Lung (tissue), 10 donors: ENCODE data around the gene ZNG1B. TPM values are rescaled to one million over a fixed set of nuclear protein-coding genes. Genes with fewer than 3 reads are reported as not detected.
A peak's percentile ranks its signal among the peaks of the same experiment; 100 is the strongest.
"Not testable (repeated sequence)": the region's sequence is repeated elsewhere in the genome, so short reads cannot be mapped to it uniquely, and the experiment has no call there.

ENCODE experiments used
- ATAC-seq: fragments of 200-7000 bp; cut with Tn5 transposase; one replicate; pipeline ENCODE4 v1.9.1; 2020; ENCODE audit warnings: moderate number of reproducible peaks; ENCODE audit not compliant: insufficient read depth, low FRiP score
- DNase-seq, 3 donors: peaks; one replicate each; pipeline ENCODE4 v3.0.0-alpha.2; 2013 to 2017
- H3K27ac ChIP-seq, 2 donors: one replicate each; pipeline ENCODE4 v1.5.1; 2013; ENCODE audit warnings: mild to moderate bottlenecking in 2 of 2, moderate library complexity in 2 of 2, control low read depth in 1 of 2, inconsistent platforms in 1 of 2, low read depth in 1 of 2, low read length in 1 of 2
- H3K27me3 ChIP-seq, 3 donors: one replicate each; pipeline ENCODE4 v1.5.1; 2013; ENCODE audit warnings: low read length in 2 of 3; ENCODE audit not compliant: control insufficient read depth in 3 of 3, insufficient read depth in 3 of 3
- H3K36me3 ChIP-seq, 4 donors: one replicate each; pipeline ENCODE4 v1.5.1; 2013; ENCODE audit warnings: low read length in 4 of 4, mild to moderate bottlenecking in 1 of 4, moderate library complexity in 1 of 4; ENCODE audit not compliant: control insufficient read depth in 4 of 4, insufficient read depth in 4 of 4
- H3K4me1 ChIP-seq, 5 donors: one replicate each; pipeline ENCODE4 v1.5.1; 2013; ENCODE audit warnings: low read length in 5 of 5, mild to moderate bottlenecking in 2 of 5, moderate library complexity in 1 of 5; ENCODE audit not compliant: control insufficient read depth in 5 of 5, insufficient read depth in 5 of 5
- H3K4me3 ChIP-seq: one replicate; pipeline ENCODE4 v1.5.1; 2013; ENCODE audit warnings: mild to moderate bottlenecking, control low read depth, moderate library complexity
- H3K9ac ChIP-seq, 2 donors: one replicate each; pipeline ENCODE4 v1.5.1; 2013; ENCODE audit warnings: low read length in 2 of 2, control low read depth in 1 of 2; ENCODE audit not compliant: insufficient read depth in 1 of 2
- H3K9me3 ChIP-seq, 4 donors: one replicate each; pipeline ENCODE4 v1.5.1; 2013; ENCODE audit warnings: low read length in 3 of 4, mild to moderate bottlenecking in 1 of 4, moderate library complexity in 1 of 4; ENCODE audit not compliant: control insufficient read depth in 4 of 4, insufficient read depth in 3 of 4
- WGBS, 2 donors: extraction: QIAGEN DNeasy Blood & Tissue Kit; methylation state at CpG; one replicate each; pipeline ENCODE4 v1.1.7; 2013; 5-methylcytosine and 5-hydroxymethylcytosine counted together
- polyA plus RNA-seq, 2 donors: library from polyadenylated mRNA; stranded (reverse); fragments of 200-250 nt; gene quantifications; one replicate each; pipeline ENCODE4 v1.2.1, GENCODE V29; 2013
- total RNA-seq, 2 donors: library from RNA; depleted of rRNA in 1 of 2; stranded (reverse); fragments of >200 nt in 1 of 2; gene quantifications; one replicate each; pipeline ENCODE4 v1.2.1, GENCODE V29; 2014 to 2021
- donor health status: Bipolar disorder and iron deficiency.
- donor health status: healthy.
- donor health status: DM: yes; HTN: yes; CAD: no.

The ZNG1B gene
- total and polyA plus RNA-seq, 4 donors: 25.8 to 37.1 (median 33.0) TPM

- not testable (repeated sequence) for H3K27ac ChIP-seq, H3K9ac ChIP-seq, H3K27me3 ChIP-seq, ATAC-seq, H3K9me3 ChIP-seq, DNase-seq, H3K36me3 ChIP-seq, H3K4me3 ChIP-seq, H3K4me1 ChIP-seq
- 95 to 97% methylated on average over 14 to 18 of the region's 24 CpGs for WGBS, 2 donors
Measured at GRCh38 chr2:113476688-113477368, 39.3 kb downstream of the ZNG1B start.

GRCh38 chr2:113496527-113496926 lies 59.0 kb downstream of the ZNG1B start:
- H3K4me1 ChIP-seq, H3K9me3 ChIP-seq, H3K27me3 ChIP-seq, H3K4me3 ChIP-seq, H3K9ac ChIP-seq, H3K36me3 ChIP-seq, ATAC-seq, DNase-seq, H3K27ac ChIP-seq: not testable (repeated sequence)
- WGBS, 2 donors: 95% methylated on average over 13 of the region's 13 CpGs; no CpG with 5 or more reads in 1 of the 2 donors

- not testable (repeated sequence) for H3K4me3 ChIP-seq, H3K36me3 ChIP-seq, DNase-seq, H3K27ac ChIP-seq, ATAC-seq, H3K4me1 ChIP-seq, H3K9me3 ChIP-seq, H3K9ac ChIP-seq
- 71% methylated on average over 1 to 3 of the region's 4 CpGs for WGBS, 2 donors
- H3K27me3 ChIP-seq: peaks cover 0 to 13% (median 4%) of the 10 kb centered on the region in 3 donors
Measured at GRCh38 chr2:113498365-113498764, 60.9 kb downstream of the ZNG1B start, which contains the start of gene FOXD4L1. Gene FOXD4L1 (plus strand): TSS chr2:113498665. CDS start chr2:113499257, 592 bp downstream.

GRCh38 chr2:113499019-113499885 lies 61.8 kb downstream of the ZNG1B start:
- not testable (repeated sequence) for H3K27ac ChIP-seq, H3K9ac ChIP-seq, ATAC-seq, H3K9me3 ChIP-seq, H3K4me3 ChIP-seq, H3K36me3 ChIP-seq
- WGBS, 2 donors: 4 to 9% methylated on average over 10 to 61 of the region's 62 CpGs
- peaks cover 0 to 16% (median 6%) of the 10 kb centered on the region in 3 donors for H3K27me3 ChIP-seq
- DNase-seq: peak in 1 of 3 donors; percentile 18
- H3K4me1 ChIP-seq: peaks cover 0 to 12% (median 0%) of the 10 kb centered on the region in 5 donors

- DNase-seq, H3K27ac ChIP-seq, H3K9me3 ChIP-seq, ATAC-seq, H3K36me3 ChIP-seq, H3K9ac ChIP-seq, H3K4me3 ChIP-seq: not testable (repeated sequence)
- Histone ChIP-seq H3K27me3 (peaks cover 0 to 20% (median 9%) of the 10 kb centered on the region in 3 donors), H3K4me1 (peaks cover 0 to 12% (median 0%) of the 10 kb centered on the region in 5 donors)
- 0 to 7% methylated on average over 8 to 52 of the region's 56 CpGs for WGBS, 2 donors
Measured at GRCh38 chr2:113499886-113500722, 62.6 kb downstream of the ZNG1B start.

GRCh38 chr2:113500723-113501038 lies 63.2 kb downstream of the ZNG1B start:
- WGBS, 2 donors: 21 to 36% methylated on average over 2 to 8 of the region's 8 CpGs
- not testable (repeated sequence) for H3K9ac ChIP-seq, H3K4me3 ChIP-seq, ATAC-seq, H3K27ac ChIP-seq, H3K9me3 ChIP-seq, H3K36me3 ChIP-seq
- H3K4me1 ChIP-seq: peaks cover 0 to 12% (median 0%) of the 10 kb centered on the region in 5 donors
- DNase-seq: peak in 1 of 3 donors; percentile 15
- H3K27me3 ChIP-seq: peaks cover 0 to 22% (median 10%) of the 10 kb centered on the region in 3 donors

- H3K9ac ChIP-seq, H3K9me3 ChIP-seq, H3K36me3 ChIP-seq, H3K27ac ChIP-seq: not testable (repeated sequence)
- ATAC-seq (peak; percentile 32), DNase-seq (peak in 2 of 3 donors; percentile 28 to 30)
- 6 to 8% methylated on average over 21 to 73 of the region's 73 CpGs for WGBS, 2 donors
- Histone ChIP-seq H3K27me3 (peaks cover 0 to 25% (median 16%) of the 10 kb centered on the region in 3 donors), H3K4me3 (peak overlapping the region; percentile 19), H3K4me1 (peaks cover 0 to 12% (median 0%) of the 10 kb centered on the region in 5 donors)
Measured at GRCh38 chr2:113502216-113503093, 65.0 kb downstream of the ZNG1B start.
